T47D (cell line): Measurements from ENCODE around the gene IGSF21.
"Not testable (repeated sequence)": the region's sequence is repeated elsewhere in the genome, so short reads cannot be mapped to it uniquely, and the experiment has no call there.

Experiments used
- DNase-seq, 2 experiments: peaks; one replicate each; pipeline versions ENCODE4 v3.0.0 to v3.0.0-alpha.2; 2011 to 2012; ENCODE audit warnings: low read depth in 1 of 2, low spot score in 1 of 2
- JUND ChIP-seq: IDR thresholded peaks from 2 replicates; pipeline ENCODE4 v1.6.1; 2012; ENCODE audit warnings: low read depth
- in situ Hi-C: cut with HindIII; loops from 2 replicates; pipeline ENCODE4 v1.10.0; 2016; ENCODE audit warnings: low sequenced_read_pairs, low pct_unique_long_range_greater_than_20kb

Gene IGSF21

GRCh38 chr1:18358600-18358999, 251.0 kb downstream of the IGSF21 start:
- no peak for TF ChIP-seq JUND
- in situ Hi-C loops = no loop called here
- no peak for DNase-seq

DNA sequence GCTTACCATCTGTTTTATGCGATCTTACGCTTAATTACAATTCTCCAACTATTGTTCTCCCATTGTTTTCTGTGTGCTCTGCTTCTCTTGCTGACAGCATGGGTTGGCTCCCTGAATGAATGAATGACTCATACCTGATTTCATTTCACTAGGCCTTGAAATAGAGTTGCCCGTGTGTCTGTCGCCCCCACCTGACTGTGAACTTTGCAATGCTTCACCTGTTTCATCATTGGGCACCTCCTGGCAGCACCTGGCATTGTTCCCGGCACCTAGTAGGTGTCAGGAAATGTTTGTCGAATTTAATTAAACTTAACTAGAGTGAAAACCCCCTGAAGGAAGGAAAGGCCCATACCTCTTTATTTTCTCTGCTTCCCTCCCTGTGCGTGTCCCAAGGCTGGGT, 252.7 kb downstream of the IGSF21 start:
- DNase-seq = peak in 1 of 2 experiments; percentile 4
- in situ Hi-C loops = no loop called here
- no peak for TF ChIP-seq JUND

GRCh38 chr1:18362150-18362549, 254.6 kb downstream of the IGSF21 start:
- in situ Hi-C loops = no loop called here
- no peak for DNase-seq

GRCh38 chr1:18363436-18363835, 255.8 kb downstream of the IGSF21 start:
- no peak for DNase-seq
- in situ Hi-C loops = no loop called here
- no peak for TF ChIP-seq JUND

More at GRCh38 chr1:18362150-18362549, 254.6 kb downstream of the IGSF21 start:
- TF ChIP-seq JUND = no peak

DNA sequence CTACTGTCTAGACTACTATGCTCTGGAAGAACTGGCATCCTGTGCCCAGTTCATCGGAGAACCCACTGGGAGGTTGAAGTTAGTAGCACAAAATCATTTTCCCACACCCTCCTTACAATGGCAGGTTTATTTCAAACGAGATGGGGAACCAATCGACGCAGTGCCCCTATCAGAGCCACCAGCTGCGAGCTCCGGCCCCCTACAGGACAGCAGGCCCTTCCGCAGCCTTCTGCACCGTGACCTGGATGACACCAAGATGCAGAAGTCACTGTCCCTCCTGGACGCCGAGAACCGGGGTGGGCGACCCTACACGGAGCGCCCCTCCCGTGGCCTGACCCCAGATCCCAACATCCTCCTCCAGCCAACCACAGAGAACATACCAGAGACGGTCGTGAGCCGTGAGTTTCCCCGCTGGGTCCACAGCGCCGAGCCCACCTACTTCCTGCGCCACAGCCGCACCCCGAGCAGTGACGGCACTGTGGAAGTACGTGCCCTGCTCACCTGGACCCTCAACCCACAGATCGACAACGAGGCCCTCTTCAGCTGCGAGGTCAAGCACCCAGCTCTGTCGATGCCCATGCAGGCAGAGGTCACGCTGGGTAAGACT, 257.6 kb downstream of the IGSF21 start:
- no peak for DNase-seq
- no peak for TF ChIP-seq JUND
- in situ Hi-C loops = no loop called here

DNA sequence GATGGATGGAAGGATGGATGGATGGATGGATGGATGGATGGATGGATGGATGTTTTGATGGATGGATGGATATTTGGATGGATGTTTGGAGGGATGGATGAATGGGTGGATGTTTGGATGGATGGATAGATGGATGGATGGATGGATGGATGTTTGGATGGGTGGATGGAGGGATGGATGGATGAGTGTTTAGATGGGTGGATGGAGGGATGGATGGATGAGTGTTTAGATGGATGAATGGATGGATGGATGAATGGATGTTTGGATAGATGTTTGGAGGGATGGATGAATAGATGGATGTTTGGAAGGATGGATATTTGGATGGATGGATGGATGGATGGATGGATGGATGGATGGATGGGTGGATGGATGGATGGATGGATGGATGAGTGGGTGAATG, 264.9 kb downstream of the IGSF21 start:
- in situ Hi-C loops, DNase-seq: not testable (repeated sequence)

GRCh38 chr1:18373151-18373550, 265.6 kb downstream of the IGSF21 start:
- no peak for TF ChIP-seq JUND
- in situ Hi-C loops = no loop called here
- no peak for DNase-seq

- in situ Hi-C loops = no loop called here
- peak in 1 of 2 experiments; percentile 15 for DNase-seq
- no peak for TF ChIP-seq JUND
Observed at GRCh38 chr1:18373882-18374493, 266.4 kb downstream of the IGSF21 start.

DNA sequence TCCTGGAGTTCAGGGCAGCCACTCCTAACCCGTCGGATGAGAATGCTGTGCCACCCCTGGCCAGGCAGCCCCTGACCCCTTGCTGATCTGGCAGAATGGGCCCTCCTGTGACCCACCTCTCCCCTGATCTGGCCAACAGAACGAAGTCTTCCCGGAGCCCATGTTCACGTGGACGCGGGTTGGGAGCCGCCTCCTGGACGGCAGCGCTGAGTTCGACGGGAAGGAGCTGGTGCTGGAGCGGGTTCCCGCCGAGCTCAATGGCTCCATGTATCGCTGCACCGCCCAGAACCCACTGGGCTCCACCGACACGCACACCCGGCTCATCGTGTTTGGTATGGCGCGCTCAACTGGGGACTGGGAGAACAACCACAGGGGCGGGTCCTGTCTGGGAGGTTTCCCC, 269.1 kb downstream of the IGSF21 start:
- DNase-seq = no peak
- in situ Hi-C loops = no loop called here
- no peak for TF ChIP-seq JUND

GRCh38 chr1:18380288-18380687, 272.7 kb downstream of the IGSF21 start:
- in situ Hi-C loops = no loop called here

DNA sequence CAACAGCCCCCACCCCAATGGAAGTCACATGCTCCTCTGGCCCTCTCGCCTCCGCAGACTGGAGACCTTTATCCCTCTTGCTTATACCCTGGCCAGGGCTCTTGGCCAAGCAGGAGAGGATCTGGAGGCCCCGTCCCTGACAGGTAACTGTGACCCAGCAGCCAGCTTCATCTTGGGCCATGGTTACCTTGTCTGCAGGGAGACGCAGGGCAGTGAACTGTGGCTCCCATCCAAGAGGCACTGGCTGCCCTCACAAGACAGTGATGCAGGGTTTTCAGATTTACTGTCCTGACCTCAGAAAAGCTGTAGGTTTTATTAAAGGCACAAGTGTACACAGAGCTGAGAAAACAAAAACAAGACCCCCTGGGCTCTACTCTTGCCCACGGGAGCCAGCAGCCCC, 276.5 kb downstream of the IGSF21 start:
- no peak for TF ChIP-seq JUND
- in situ Hi-C loops = no loop called here
- DNase-seq = no peak

More at GRCh38 chr1:18380288-18380687, 272.7 kb downstream of the IGSF21 start:
- DNase-seq = no peak
- no peak for TF ChIP-seq JUND

GRCh38 chr1:18384471-18384870, 276.9 kb downstream of the IGSF21 start:
- TF ChIP-seq JUND = no peak
- in situ Hi-C loops = no loop called here
- no peak for DNase-seq

- no peak for DNase-seq
- TF ChIP-seq JUND = no peak
- in situ Hi-C loops = no loop called here
Observed at GRCh38 chr1:18385239-18385790, 277.7 kb downstream of the IGSF21 start.
